ENCODE results near the gene KLF15.

Gene KLF15

DNA sequence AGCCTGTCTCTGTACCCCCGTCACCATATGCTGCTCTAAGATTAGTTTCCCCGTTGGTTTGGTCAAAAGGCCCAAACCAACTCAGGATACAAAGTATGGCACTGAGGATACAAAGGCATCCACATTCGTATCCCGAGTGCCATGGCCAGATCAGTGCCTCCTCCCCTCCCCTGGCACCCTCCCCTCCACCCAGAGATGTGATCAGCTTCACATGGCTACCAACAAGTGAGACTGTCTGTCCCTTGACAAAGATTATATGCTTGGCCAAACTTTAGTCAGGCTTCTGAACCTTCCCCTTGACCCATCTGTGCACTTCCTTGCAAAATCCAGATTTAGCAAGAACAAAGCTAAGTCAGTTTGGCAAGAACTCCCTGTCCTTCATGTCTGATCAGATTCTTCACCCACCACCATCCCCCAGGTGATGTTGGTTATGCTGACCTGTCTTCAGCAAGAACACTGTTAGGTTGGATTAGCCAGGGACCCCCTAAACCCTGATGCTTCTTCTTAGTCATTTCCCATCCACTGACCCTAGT, 61.7 kb downstream of the KLF15 start:
- Histone ChIP-seq H3K9me2 (replicated peaks; ENCODE audit: control insufficient read depth, low read length) (no peaks in the 10 kb centered on the region), H3K79me2 (ENCODE audit: control insufficient read depth, low read length) (no peaks in the 10 kb centered on the region), H3K27ac (ENCODE audit: low read depth, low read length) (peak overlapping the region; percentile 92), H3K27me3 (ENCODE audit: control insufficient read depth, low read length) (no peaks in the 10 kb centered on the region), H4K20me1 (ENCODE audit: control insufficient read depth, insufficient read depth, low read depth, low read length) (no peaks in the 10 kb centered on the region), H3K36me3 (ENCODE audit: control insufficient read depth, low read length) (peaks cover 4% of the 10 kb centered on the region; the same call in 1 of the 2 replicates), H3K4me3 (ENCODE audit: low read length) (peak overlapping the region; percentile 59), H3K9me3 (ENCODE audit: control insufficient read depth, insufficient read depth, low read length) (peaks cover 6% of the 10 kb centered on the region; the same call in 1 of the 2 replicates), H3K4me2 (ENCODE audit: low read length) (peak overlapping the region; percentile 67), H3K4me1 (ENCODE audit: control insufficient read depth, low read length) (peaks cover 66% of the 10 kb centered on the region), H3F3A (ENCODE audit: control insufficient read depth, insufficient read depth) (no peaks in the 10 kb centered on the region; the same call in 1 of the 2 replicates)
- no peak for TF ChIP-seq EZH2phosphoT487 (IDR thresholded peaks at IDR 0.05; ENCODE audit: borderline replicate concordance, low read length)
- TF ChIP-seq, protein P1, sequence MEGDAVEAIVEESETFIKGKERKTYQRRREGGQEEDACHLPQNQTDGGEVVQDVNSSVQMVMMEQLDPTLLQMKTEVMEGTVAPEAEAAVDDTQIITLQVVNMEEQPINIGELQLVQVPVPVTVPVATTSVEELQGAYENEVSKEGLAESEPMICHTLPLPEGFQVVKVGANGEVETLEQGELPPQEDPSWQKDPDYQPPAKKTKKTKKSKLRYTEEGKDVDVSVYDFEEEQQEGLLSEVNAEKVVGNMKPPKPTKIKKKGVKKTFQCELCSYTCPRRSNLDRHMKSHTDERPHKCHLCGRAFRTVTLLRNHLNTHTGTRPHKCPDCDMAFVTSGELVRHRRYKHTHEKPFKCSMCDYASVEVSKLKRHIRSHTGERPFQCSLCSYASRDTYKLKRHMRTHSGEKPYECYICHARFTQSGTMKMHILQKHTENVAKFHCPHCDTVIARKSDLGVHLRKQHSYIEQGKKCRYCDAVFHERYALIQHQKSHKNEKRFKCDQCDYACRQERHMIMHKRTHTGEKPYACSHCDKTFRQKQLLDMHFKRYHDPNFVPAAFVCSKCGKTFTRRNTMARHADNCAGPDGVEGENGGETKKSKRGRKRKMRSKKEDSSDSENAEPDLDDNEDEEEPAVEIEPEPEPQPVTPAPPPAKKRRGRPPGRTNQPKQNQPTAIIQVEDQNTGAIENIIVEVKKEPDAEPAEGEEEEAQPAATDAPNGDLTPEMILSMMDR (IDR thresholded peaks at IDR 0.05; ENCODE audit: low read depth, low read length, poor library complexity, severe bottlenecking): no peak

DNA sequence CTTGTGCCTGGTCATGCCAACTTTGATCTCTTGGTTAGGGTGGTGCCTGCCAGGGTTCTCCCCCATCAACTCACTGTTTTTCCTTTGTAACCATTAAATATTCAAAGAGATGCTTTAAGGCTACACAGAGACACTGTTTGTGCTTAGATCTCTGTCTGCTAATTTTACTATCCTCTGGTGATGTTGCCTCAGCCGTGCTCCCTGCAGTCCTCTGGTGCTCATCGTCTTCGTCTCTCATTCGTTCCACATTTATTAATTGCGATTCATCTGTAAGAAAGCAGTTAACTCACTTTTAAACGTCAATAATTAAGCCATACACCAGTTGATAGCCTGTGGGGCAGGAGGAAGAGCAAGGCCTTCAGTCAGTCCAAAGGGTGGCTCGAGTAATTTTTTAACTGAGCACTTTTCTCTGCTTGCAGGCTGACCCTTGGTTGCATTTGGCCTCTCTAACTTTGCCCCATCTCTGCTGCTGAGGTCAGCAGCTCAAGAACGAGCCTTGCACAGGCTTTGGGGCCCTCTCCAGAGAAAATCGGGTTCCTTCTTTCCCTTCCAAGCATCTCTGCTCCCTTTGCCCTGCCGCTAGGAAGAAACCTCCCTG, 62.9 kb downstream of the KLF15 start:
- peaks cover 78% of the 10 kb centered on the region for H3K4me1 ChIP-seq (ENCODE audit: control insufficient read depth, low read length)
- TF ChIP-seq, protein P1 (IDR thresholded peaks at IDR 0.05; ENCODE audit: low read depth, low read length, poor library complexity, severe bottlenecking): no peak
- TF ChIP-seq EZH2phosphoT487 (IDR thresholded peaks at IDR 0.05; ENCODE audit: borderline replicate concordance, low read length): no peak
- peaks cover 4% of the 10 kb centered on the region; the same call in 1 of the 2 replicates for H3K36me3 ChIP-seq (ENCODE audit: control insufficient read depth, low read length)
- peak overlapping the region; percentile 67; the same call in 1 of the 2 replicates for H3K4me2 ChIP-seq (ENCODE audit: low read length)
- H3F3A ChIP-seq (ENCODE audit: control insufficient read depth, insufficient read depth): peaks cover 8% of the 10 kb centered on the region; the same call in 1 of the 2 replicates
- H4K20me1 ChIP-seq (ENCODE audit: control insufficient read depth, insufficient read depth, low read depth, low read length): no peaks in the 10 kb centered on the region
- peaks cover 6% of the 10 kb centered on the region; the same call in 1 of the 2 replicates for H3K9me3 ChIP-seq (ENCODE audit: control insufficient read depth, insufficient read depth, low read length)
- no peaks in the 10 kb centered on the region for H3K27me3 ChIP-seq (ENCODE audit: control insufficient read depth, low read length)
- no peaks in the 10 kb centered on the region for H3K79me2 ChIP-seq (ENCODE audit: control insufficient read depth, low read length)
- H3K4me3 ChIP-seq (ENCODE audit: low read length): peak overlapping the region; percentile 59
- no peaks in the 10 kb centered on the region for H3K9me2 ChIP-seq (replicated peaks; ENCODE audit: control insufficient read depth, low read length)
- H3K27ac ChIP-seq (ENCODE audit: low read depth, low read length): peak overlapping the region; percentile 92

DNA sequence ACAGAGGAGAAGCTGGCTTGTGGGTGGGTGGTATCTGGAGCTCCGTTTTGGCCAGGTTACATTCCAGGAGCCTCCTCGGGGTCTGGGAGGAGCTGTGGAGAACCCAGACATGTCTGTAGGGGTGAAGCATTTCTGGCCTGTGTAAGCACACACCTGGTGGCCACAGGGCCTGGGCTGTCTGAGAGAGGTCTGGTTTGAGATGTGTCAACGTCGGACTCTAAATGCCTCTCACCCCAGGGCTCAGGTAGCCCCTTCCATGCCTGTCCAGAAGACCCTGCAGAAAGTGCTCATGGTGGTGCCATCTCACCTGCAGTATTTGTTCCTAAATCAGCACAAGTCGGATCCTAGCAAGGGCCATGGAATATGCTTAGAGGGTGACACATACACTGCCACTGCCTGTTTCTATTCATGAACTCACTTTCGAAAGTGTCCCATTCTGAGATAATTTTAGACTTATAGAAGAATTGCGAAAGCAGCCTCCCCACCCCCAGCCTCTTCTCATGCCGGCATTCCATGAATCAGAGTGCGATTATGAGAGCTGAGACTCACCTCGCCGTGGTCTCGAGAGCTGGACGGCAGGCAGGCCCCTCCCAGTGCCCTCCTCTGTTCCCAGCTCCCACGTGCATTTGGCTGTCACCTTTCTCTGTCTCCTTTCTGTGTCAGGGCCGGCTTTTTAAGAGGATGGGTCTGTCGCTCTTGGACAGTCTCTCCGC, 63.7 kb downstream of the KLF15 start:
- Histone ChIP-seq H3K27ac (ENCODE audit: low read depth, low read length) (no peak overlapping the region), H3K27me3 (ENCODE audit: control insufficient read depth, low read length) (no peaks in the 10 kb centered on the region), H4K20me1 (ENCODE audit: control insufficient read depth, insufficient read depth, low read depth, low read length) (no peaks in the 10 kb centered on the region), H3K9me2 (replicated peaks; ENCODE audit: control insufficient read depth, low read length) (no peaks in the 10 kb centered on the region), H3K9me3 (ENCODE audit: control insufficient read depth, insufficient read depth, low read length) (peaks cover 6% of the 10 kb centered on the region; the same call in 1 of the 2 replicates), H3K4me1 (ENCODE audit: control insufficient read depth, low read length) (peaks cover 85% of the 10 kb centered on the region), H3K79me2 (ENCODE audit: control insufficient read depth, low read length) (no peaks in the 10 kb centered on the region), H3K4me3 (ENCODE audit: low read length) (no peak overlapping the region), H3K36me3 (ENCODE audit: control insufficient read depth, low read length) (peaks cover 4% of the 10 kb centered on the region; the same call in 1 of the 2 replicates), H3F3A (ENCODE audit: control insufficient read depth, insufficient read depth) (peaks cover 14% of the 10 kb centered on the region), H3K4me2 (ENCODE audit: low read length) (no peak overlapping the region)
- TF ChIP-seq, protein P1 (IDR thresholded peaks at IDR 0.05; ENCODE audit: low read depth, low read length, poor library complexity, severe bottlenecking): no peak
- TF ChIP-seq EZH2phosphoT487 (IDR thresholded peaks at IDR 0.05; ENCODE audit: borderline replicate concordance, low read length): no peak
